ENCODE data around the gene CLMN.

CLMN gene

DNA sequence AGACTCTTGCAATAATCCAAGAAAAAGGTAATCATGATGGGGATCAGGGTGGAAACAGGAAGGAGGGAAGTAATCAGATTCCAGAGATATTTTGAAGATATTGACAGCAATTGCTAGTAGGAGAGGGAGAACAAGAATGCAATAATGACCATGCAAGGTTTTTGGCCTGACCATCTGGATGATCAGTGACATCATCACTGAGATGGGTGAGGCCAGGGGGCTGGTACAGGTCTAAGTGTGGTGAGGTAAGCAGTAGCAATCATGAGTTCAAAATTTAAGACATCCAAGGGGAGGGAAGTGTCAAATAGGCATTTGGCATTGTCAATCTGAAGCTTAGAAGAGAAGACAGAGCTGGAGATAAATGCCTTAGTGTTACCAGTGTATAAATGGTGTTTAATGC is 24.8 kb upstream of the CLMN start:
- DNase-seq = no peak

- no peak for DNase-seq
These were observed 21.9 kb upstream of the CLMN start for GRCh38 chr14:95341564-95341963.

GRCh38 chr14:95341115-95341514 is 21.4 kb upstream of the CLMN start:
- DNase-seq = no peak

DNA sequence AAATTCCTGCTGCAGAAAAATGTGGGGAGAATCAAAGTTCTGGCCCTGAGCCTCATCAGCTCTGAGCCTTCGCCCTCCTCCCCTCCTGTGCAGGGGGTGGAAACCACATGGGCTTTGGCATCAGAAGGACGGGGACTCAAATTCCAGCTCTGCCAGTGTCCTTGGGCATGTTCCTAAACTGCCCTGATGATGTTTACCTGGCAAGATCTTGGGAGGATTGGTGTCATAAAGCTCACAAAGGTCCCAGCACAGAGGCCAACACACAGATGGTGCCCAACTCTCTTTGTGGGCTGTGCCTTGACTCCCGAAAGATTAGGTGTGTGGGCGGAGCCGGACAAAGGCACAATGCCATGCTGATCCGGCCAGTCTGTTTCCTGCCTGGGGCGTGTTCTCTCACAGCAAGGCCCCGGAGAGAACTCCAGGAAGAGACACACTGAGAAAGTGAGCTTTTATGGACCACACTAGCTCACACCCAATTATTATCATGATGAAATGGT is 20.5 kb upstream of the CLMN start:
- DNase-seq = no peak

- DNase-seq = no peak
These were observed 19.7 kb upstream of the CLMN start for GRCh38 chr14:95339301-95339865.

DNA sequence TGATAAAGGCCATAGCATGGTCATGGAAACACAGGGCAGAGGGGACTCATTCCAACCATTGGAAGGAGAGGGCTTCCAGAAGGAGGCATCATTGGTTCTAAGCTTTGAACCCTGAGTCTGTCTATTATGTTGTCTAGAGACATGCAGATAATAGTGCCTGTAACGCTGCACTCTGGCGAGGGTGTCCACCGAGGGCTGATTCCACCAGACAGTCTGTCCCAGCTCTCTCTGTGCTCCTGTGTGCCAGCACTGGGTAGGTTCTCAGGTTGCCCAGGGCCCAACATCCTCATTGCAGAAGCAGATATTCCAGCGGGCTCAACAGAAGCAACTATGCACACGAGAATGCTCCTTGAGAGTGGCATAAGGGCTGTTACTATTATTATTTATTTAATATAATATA is 18.7 kb upstream of the CLMN start:
- DNase-seq = no peak

DNA sequence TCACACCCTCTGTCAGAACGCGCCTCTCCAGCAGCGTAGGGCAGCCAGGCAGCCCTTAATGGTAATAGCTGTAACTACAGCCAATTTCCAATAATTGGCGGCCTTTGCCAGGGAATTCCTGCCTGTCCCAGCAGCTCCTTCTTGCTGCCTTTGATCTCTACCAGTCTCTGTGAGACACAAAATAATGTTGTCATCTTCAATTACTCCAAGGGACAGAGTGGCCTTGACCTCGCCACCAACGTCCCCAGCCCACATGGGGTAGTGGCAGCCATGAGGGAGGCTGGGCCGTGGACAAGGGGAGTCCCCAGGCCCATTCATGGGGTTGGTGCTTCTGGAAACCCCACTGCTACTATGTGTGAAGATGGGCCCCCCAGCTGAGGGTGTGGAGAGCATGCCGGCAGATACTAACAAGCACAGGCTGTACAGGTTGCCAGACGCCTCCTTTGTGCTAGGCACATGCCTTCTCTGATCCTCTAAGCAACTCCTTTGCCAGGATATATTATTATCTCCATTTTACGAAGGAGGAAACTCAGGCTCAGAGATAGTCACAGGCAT is 17.4 kb upstream of the CLMN start:
- DNase-seq = no peak

- no peak for DNase-seq
These were observed 16.6 kb upstream of the CLMN start for GRCh38 chr14:95336192-95336760.

DNA sequence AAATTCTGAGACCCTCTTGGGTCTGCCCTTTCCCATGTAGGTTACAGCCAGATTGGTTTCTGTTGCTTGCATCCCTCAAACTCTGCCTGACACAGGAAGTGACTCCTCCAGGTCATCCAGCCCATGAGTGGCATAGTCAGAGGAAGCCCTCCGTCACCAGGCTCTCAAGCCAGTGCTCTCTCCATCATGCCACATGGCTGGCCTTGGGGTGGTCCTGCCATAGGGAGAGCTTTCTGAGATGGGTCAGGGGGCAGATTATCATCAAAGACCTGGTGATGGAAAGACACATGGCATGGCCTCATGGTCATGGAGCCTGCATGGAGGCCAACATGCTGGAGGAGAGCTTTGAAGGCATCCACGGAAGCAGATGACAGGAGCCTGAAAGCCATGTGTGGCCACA is 15.4 kb upstream of the CLMN start:
- DNase-seq = no peak

- DNase-seq = no peak
These were observed 14.3 kb upstream of the CLMN start for GRCh38 chr14:95334044-95334443.

DNA sequence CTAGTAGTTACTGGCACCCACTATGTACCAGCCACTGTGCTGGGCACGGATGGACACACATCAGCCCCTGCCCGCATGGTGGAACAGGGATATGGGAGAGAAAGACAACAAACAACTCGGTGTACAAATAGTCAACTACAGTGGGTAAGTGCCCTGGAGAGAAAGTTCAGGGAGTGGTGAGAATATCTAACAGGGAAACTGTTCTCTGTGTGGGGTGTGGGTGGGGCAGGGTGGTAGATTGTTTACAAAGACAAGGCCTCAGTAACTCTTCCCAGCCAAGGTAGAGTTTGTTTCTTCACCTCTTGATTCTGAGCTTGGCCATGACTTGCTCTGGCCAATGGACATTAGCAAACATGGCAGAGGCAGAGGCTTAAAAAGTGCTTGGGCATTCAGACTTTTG is 12.9 kb upstream of the CLMN start:
- no peak for DNase-seq

DNA sequence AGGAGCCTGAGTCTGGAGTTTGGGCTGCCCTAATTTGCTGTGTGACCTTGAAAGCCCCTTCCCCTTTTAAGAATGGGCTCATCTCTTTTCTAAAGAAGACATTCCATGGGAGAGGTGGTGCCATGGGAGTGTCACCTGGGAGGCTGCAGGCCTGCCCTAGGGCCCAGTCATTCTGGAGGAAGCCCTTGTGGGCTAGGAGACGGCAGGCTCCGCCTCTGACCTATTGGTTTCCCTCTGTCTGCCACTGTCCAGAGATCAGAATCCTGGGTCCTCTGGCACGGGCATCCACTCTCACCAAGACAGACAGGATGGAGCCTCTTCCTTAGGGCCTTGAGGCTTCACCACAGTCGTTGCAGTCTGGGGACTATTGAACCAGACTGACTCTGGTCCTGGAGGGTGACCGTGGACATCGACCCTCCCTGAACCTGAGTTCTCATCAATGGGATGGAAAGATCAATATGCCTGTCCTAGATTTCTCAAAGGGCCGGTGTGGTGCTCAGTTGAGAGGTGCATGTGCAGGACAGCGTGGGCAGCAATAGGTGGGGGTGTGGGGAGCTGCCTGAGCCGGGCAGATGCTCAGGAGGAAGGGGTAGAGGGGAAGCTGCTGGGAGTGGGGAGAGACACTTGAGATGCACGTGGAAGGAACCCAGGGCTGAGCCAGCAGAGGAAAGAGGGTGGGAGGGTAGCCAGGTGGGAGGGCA is 12.2 kb upstream of the CLMN start:
- no peak for DNase-seq

DNA sequence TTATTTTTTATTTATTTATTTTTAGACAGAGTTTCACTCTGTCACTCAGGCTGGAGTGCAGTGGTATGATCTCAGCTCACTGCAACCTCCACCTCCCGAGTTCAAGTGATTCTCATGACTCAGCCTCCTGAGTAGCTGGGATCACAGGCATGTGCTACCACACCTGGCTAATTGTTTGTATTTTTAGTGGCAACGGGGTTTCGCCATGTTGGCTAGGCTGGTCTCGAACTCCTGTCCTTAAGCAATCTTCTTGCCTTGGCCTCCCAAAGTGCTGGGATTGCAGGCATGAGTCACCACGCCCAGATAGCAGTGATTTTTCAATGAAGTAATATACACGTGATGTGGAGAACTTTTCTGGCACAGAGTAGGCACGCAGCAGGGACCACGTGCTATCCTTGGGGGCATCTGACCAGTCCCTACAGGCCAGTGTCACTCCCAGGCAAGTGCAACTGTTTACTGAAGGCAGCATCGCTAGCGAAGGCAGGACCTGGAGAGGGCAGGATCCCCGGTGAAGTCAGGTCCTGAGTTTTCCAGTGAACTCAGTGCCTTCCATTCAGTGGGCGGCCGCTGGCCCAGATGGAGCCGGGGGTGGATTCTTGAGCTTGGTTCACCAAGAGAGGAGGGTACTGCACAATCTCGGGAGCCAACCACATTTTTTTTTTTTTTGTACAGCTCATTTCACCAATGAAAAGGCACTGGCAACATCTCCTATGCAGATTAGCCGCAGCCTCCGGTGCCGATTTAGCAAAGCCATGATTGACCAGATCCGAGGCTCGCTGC is 11.1 kb upstream of the CLMN start:
- no peak for DNase-seq

- DNase-seq = no peak
These were observed 10.2 kb upstream of the CLMN start for GRCh38 chr14:95329941-95330340.

DNA sequence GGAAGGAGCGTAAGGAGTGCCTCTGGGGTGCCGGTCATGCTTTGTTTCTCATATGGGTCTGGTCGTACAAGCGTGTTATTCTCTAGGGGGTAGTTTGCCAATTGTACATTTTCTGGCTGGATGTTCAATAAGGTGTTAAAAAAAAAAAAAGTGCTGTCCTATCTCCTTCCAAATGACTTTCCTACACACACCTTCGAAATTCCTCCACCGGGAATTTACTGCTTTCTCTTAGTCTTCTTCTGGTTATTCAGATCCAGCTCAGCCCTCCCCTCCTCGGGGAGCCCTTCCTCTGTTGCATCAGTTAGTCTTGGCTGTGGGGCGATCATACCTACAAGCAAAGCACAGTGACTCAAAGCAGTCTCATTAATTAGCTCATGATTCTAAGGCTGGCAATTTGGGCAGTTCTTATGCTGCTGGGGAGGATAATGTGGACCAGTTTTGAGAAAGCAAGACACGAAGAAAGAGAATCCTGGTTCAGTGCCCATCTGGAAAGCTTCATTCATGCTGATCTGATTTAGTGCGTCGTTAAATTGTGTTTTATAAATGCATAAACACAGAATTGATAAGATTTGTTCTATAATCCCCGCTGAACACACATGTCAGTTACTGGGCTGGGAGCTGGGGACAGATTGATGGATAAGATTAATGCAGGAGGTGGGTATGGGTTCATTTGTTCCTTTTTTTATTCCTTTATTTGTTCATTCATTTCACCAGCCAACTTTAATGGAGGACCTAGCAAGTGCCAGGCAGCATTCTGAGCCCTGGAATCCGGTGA is 9.2 kb upstream of the CLMN start:
- DNase-seq = no peak

GRCh38 chr14:95327558-95328374 is 8.1 kb upstream of the CLMN start:
- DNase-seq = no peak

DNA sequence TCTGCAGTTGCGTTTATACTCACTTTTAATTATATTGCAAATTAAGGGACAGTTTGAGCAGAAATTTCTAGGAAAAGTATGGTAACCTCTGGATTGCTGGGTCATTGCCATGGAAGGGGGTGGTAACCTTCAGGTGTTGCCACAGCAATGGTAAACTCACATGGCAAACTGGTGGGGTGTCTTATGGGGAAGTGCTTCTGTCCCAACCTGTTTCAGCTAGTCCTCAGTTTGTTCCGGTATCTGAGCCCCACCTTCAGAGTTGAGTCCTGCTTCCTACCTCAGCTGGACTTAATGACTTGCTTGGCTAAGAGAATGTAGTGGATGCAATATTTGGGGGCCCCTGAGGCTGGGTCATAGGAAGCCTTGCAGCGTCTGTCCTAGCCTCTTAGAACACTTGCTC is 7.3 kb upstream of the CLMN start:
- DNase-seq = no peak

DNA sequence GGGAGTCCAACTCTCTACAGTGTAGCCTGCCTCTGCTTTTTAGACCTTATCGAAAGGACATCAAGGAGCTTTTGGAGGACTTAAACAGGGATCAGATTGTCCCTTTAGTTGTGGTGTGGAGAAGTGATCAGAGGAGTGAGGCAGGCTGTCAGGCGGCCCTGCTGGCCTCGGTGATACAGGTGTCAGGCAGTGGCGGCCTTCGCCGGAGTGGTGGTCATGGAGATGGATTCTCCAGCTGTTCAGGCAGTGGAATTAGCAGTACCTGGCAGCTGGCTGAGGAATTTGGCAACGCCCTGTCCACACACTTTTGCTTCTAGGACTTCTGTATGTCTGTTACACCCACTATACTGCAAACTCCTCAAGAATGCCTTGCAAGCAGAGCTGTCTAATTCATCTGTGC is 4.2 kb upstream of the CLMN start:
- DNase-seq = no peak

GRCh38 chr14:95323361-95323760 is 3.7 kb upstream of the CLMN start:
- DNase-seq = no peak

- no peak for DNase-seq
These were observed 2.9 kb upstream of the CLMN start for GRCh38 chr14:95322651-95323050.

- DNase-seq = no peak
These were observed 2.2 kb upstream of the CLMN start for GRCh38 chr14:95321693-95322455.
